Endothelial cell of umbilical vein (primary cell): ENCODE measurements around the gene NOX5. TPM values are rescaled to one million over a fixed set of nuclear protein-coding genes. Genes with fewer than 3 reads are reported as not detected.

ENCODE experiments used
- BruUV-seq: library from RNA; stranded (reverse); fragments of 400-500 nt; replicated peaks from 2 replicates; lab custom pipeline; 2021; lab: Mats Ljungman, UMichigan
- CTCF ChIA-PET: fragments of 300-600, 350-600 bp; sonication (Branson Sonifier 250); formaldehyde crosslinking; loops from one replicate; lab custom pipeline; 2021; ENCODE audit warnings: antibody characterized with exemption, inconsistent platforms; lab: Charles Lee
- POLR2A ChIA-PET: fragments of 300-600, 350-600 bp; sonication (Branson Sonifier 250); formaldehyde crosslinking; loops from one replicate; lab custom pipeline; 2021; ENCODE audit warnings: antibody characterized with exemption, inconsistent platforms; lab: Charles Lee
- DNase-seq: peaks from one replicate; pipeline ENCODE4 v3.0.0-alpha.2; 2011; ENCODE audit warnings: low read depth, low spot score
- FAIRE-seq: peaks from 2 replicates; lab custom pipeline; 2011; peaks lifted over from hg19 to GRCh38; lab: Jason Lieb, UNC
- H2AFZ ChIP-seq: 2 replicates; pipeline ENCODE4 v1.6.0; 2012; ENCODE audit warnings: low read depth, low read length, control low read depth, inconsistent platforms
- H3K27ac ChIP-seq: 2 replicates; pipeline ENCODE4 v1.5.1; 2011; ENCODE audit warnings: low read depth, mild to moderate bottlenecking, control low read depth, low read length, moderate library complexity; ENCODE audit not compliant: insufficient read depth
- H3K27me3 ChIP-seq, 2 experiments: 2 replicates each; pipeline versions ENCODE4 v1.6.0 to v1.6.1; 2011; ENCODE audit warnings: low read length in 2 of 2, mixed read lengths in 1 of 2; ENCODE audit not compliant: control insufficient read depth in 2 of 2, insufficient read depth in 2 of 2
- H3K36me3 ChIP-seq, 2 experiments: 2 replicates in 1 of 2; 3 replicates in 1 of 2; pipeline ENCODE4 v1.5.1; 2011; ENCODE audit warnings: low read length in 2 of 2, mild to moderate bottlenecking in 1 of 2, moderate library complexity in 1 of 2; ENCODE audit not compliant: control insufficient read depth in 2 of 2, insufficient read depth in 2 of 2; ENCODE audit errors: extremely low read depth in 1 of 2
- H3K4me1 ChIP-seq: 3 replicates; pipeline ENCODE4 v1.5.1; 2011; ENCODE audit warnings: mild to moderate bottlenecking, low read length; ENCODE audit not compliant: control insufficient read depth, insufficient read depth; ENCODE audit errors: extremely low read depth
- H3K4me2 ChIP-seq: 2 replicates; pipeline ENCODE4 v1.6.1; 2011; ENCODE audit warnings: low read length, control low read depth, mixed read lengths; ENCODE audit not compliant: insufficient read depth
- H3K4me3 ChIP-seq, 3 experiments: fragments of 200-600 bp in 1 of 3; sonication (generic), shearing (Covaris generic) in 1 of 3; replicated peaks in 1 of 3; 2 replicates each; pipeline ENCODE4 v1.5.1; 2011 to 2016; ENCODE audit warnings: control low read depth in 3 of 3, low read length in 3 of 3, mild to moderate bottlenecking in 2 of 3, inconsistent platforms in 1 of 3, low read depth in 1 of 3, moderate library complexity in 1 of 3; ENCODE audit not compliant: insufficient read depth in 1 of 3
- H3K79me2 ChIP-seq: 2 replicates; pipeline ENCODE4 v1.6.0; 2012; ENCODE audit warnings: low read length, inconsistent platforms; ENCODE audit not compliant: control insufficient read depth, insufficient read depth
- H3K9ac ChIP-seq: replicated peaks from 2 replicates; pipeline ENCODE3; 2011; ENCODE audit warnings: low read length, control low read depth; ENCODE audit not compliant: insufficient read depth; ENCODE audit errors: extremely low read depth
- H3K9me1 ChIP-seq: replicated peaks from 3 replicates; pipeline ENCODE4 v1.6.0; 2011; ENCODE audit warnings: mild to moderate bottlenecking, low read length; ENCODE audit not compliant: control insufficient read depth, insufficient read depth; ENCODE audit errors: extremely low read depth
- H3K9me3 ChIP-seq: replicated peaks from 2 replicates; pipeline ENCODE4 v1.5.1; 2012; ENCODE audit warnings: low read length, inconsistent platforms; ENCODE audit not compliant: control insufficient read depth, insufficient read depth
- H4K20me1 ChIP-seq: replicated peaks from 2 replicates; pipeline ENCODE3; 2011; ENCODE audit warnings: mild to moderate bottlenecking, low read length; ENCODE audit not compliant: control insufficient read depth, insufficient read depth; ENCODE audit errors: extremely low read depth
- CTCF ChIP-seq, 2 donors: IDR thresholded peaks; 1 replicate in 1 of 2; 2 replicates in 1 of 2; pipeline ENCODE4 v1.5.1; 2011; ENCODE audit warnings: low read length in 2 of 2, mild to moderate bottlenecking in 2 of 2, moderate library complexity in 2 of 2, control low read depth in 1 of 2, inconsistent platforms in 1 of 2, low read depth in 1 of 2; ENCODE audit not compliant: insufficient read depth in 1 of 2; ENCODE audit errors: extremely low read depth in 1 of 2
- EZH2 ChIP-seq: IDR thresholded peaks from 2 replicates; pipeline ENCODE4 v1.6.1; 2012; ENCODE audit warnings: borderline replicate concordance, low read depth, mild to moderate bottlenecking, moderate library complexity, low read length, inconsistent platforms; ENCODE audit not compliant: severe bottlenecking
- FOS ChIP-seq: IDR thresholded peaks from 2 replicates; pipeline ENCODE4 v1.6.1; 2011; ENCODE audit warnings: mild to moderate bottlenecking, low read length, moderate library complexity, borderline replicate concordance; ENCODE audit not compliant: insufficient read depth
- GATA2 ChIP-seq: IDR thresholded peaks from 2 replicates; pipeline ENCODE4 v1.7.0; 2011; ENCODE audit warnings: low read depth, mild to moderate bottlenecking, moderate library complexity, mixed read lengths, low read length; ENCODE audit not compliant: insufficient read length, insufficient read depth
- JUN ChIP-seq: IDR thresholded peaks from 2 replicates; pipeline ENCODE4 v1.6.1; 2011; ENCODE audit warnings: borderline replicate concordance, low read depth; ENCODE audit not compliant: insufficient read length, insufficient read depth
- MAX ChIP-seq: IDR thresholded peaks from 2 replicates; pipeline ENCODE4 v1.6.1; 2011; ENCODE audit not compliant: insufficient read depth, insufficient read length
- MYC ChIP-seq: IDR thresholded peaks from one replicate; pipeline ENCODE4 v1.6.1; 2011; ENCODE audit warnings: mild to moderate bottlenecking, low read depth, low read length
- POLR2A ChIP-seq: IDR thresholded peaks from 2 replicates; pipeline ENCODE4 v1.6.1; 2012; ENCODE audit warnings: low read depth, mild to moderate bottlenecking, control low read depth, low read length
- POLR2AphosphoS5 ChIP-seq: IDR thresholded peaks from 2 replicates; pipeline ENCODE4 v1.6.1; 2012; ENCODE audit warnings: low read depth, mild to moderate bottlenecking, control low read depth, low read length, moderate library complexity; ENCODE audit not compliant: insufficient read depth
- dilution Hi-C: fragments of 300-500 bp; cut with MboI; formaldehyde crosslinking; loops from one replicate; pipeline ENCODE4 v1.15.0; 2019; ENCODE audit warnings: low sequenced_read_pairs; ENCODE audit not compliant: extremely low pct_ligation_motif_present
- intact Hi-C: fragments of 100-400 bp; cut with micrococcal nuclease; formaldehyde crosslinking; loops from one replicate; pipeline ENCODE4 v1.10.0; 2022
- polyA plus RNA-seq, 4 experiments: library from polyadenylated mRNA; depleted of rRNA in 3 of 4; stranded (reverse) in 3 of 4; unstranded in 1 of 4; fragments of >200 nt; gene quantifications; 2 replicates each; pipeline versions ENCODE4 v1.2.1 to v1.2.3, GENCODE V29; 2011 to 2012; ENCODE audit warnings: missing spikeins in 1 of 4
- total RNA-seq: library from RNA; stranded (reverse); gene quantifications from 2 replicates; pipeline ENCODE4 v1.2.3, GENCODE V29; 2021

Gene NOX5
- total and polyA plus RNA-seq, 2 donors (not counting 3 experiments of a cell fraction or from before 2014, with no cell fraction given), result 0.08 TPM; not detected in 1

- H3K36me3 ChIP-seq, result no peaks in the 10 kb centered on the region
- no peak overlapping the region for H3K4me3 ChIP-seq
- dilution Hi-C loops (no loop called here), intact Hi-C loops (loop anchor here (1.0 kb wide), 7 partner anchors 82 to 407 kb away; partner anchors contain the start of genes GLCE and KIF23)
- POLR2A ChIA-PET, result no interaction called here
- no peak for TF ChIP-seq POLR2A
- TF ChIP-seq JUN, result no peak
- no peak for TF ChIP-seq POLR2AphosphoS5
- no peak for TF ChIP-seq CTCF (IDR thresholded peaks at IDR 0.05; ENCODE audit: extremely low read depth in 1 of 2, insufficient read depth in 1 of 2, low read depth in 1 of 2, low read length in 2 of 2)
- TF ChIP-seq MAX, result no peak
- TF ChIP-seq EZH2, result no peak
- TF ChIP-seq MYC, result no peak
- TF ChIP-seq GATA2, result no peak
- no peak for TF ChIP-seq FOS
- DNase-seq (no peak), FAIRE-seq (no peak)
- H3K9ac ChIP-seq, result no peak overlapping the region
- H3K4me1 ChIP-seq, result peaks cover 12% of the 10 kb centered on the region
- no peaks in the 10 kb centered on the region for H3K9me1 ChIP-seq
- no peaks in the 10 kb centered on the region for H3K9me3 ChIP-seq
- H3K79me2 ChIP-seq, result no peaks in the 10 kb centered on the region
- CTCF ChIA-PET, result interaction anchor here (0.5 to 5.4 kb wide), 51 partner anchors 9 to 355 kb away, joined by 3 to 127 read pairs (median 4); partner anchors contain the start of genes GLCE and KIF23
- no peak overlapping the region for H3K27ac ChIP-seq
- BruUV-seq, result no TSS peak
- H3K27me3 ChIP-seq, result peaks cover 0 to 6% of the 10 kb centered on the region in 2 experiments
- no peaks in the 10 kb centered on the region for H4K20me1 ChIP-seq
- peak overlapping the region; percentile 55 for H2AFZ ChIP-seq
- H3K4me2 ChIP-seq, result peak overlapping the region; percentile 19
Observed at GRCh38 chr15:69059557-69059943, 45.1 kb downstream of the NOX5 start.
